AG04449 (cell line): ENCODE results near the gene TIGD6.
"Not testable (repeated sequence)": the region's sequence is repeated elsewhere in the genome, so short reads cannot be mapped to it uniquely, and the experiment has no call there.

Experiments used
- CTCF ChIA-PET: fragments of 350-600 bp; formaldehyde crosslinking; extraction: SDS; loops from one replicate; lab custom pipeline; 2021; ENCODE audit warnings: antibody characterized with exemption; lab: Yijun Ruan, JAX
- POLR2A ChIA-PET: fragments of 400-600, 350-600 bp; formaldehyde crosslinking; extraction: SDS; loops from one replicate; lab custom pipeline; 2020; ENCODE audit warnings: antibody characterized with exemption, inconsistent platforms; lab: Yijun Ruan, JAX
- DNase-seq: peaks from one replicate; pipeline ENCODE4 v3.0.0-alpha.2; 2010; ENCODE audit warnings: low read depth, low spot score
- H3K4me3 ChIP-seq: 2 replicates; pipeline ENCODE4 v1.5.1; 2011; ENCODE audit warnings: low read depth, mild to moderate bottlenecking, control low read depth, low read length
- TF ChIP-seq, protein P1 (sequence below): IDR thresholded peaks from one replicate; pipeline ENCODE4 v1.5.1; 2011; ENCODE audit warnings: mild to moderate bottlenecking, moderate library complexity, low read length, control low read depth, inconsistent platforms; ENCODE audit not compliant: insufficient read depth; ENCODE audit errors: missing control alignments

The TIGD6 gene

DNA sequence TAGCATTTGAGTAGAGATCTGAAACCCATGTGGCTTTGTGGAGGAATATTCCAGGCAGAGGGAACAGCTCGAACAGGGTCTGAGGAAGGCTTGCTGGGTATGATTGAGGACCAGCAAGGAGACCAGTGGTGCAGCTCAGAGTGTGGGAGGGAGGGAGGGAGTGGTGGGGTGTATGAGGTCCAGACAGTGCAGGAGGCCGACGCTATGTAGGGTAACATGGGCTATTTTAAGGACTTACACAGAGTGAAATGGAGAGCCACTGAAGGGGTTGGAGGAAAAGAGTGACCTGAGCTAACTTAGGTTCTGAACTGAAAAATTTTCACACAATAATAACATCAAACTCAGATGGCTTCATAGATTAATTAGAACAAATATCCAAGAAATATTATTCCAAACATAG is 42.0 kb upstream of the TIGD6 start:
- POLR2A ChIA-PET, result no interaction called here
- H3K4me3 ChIP-seq, result no peak overlapping the region
- CTCF ChIA-PET, result interaction anchor here (1.1 kb wide), 1 partner anchor 11 kb away, joined by 3 read pairs; no protein-coding TSS in a partner anchor
- no peak for DNase-seq
- TF ChIP-seq, protein P1, sequence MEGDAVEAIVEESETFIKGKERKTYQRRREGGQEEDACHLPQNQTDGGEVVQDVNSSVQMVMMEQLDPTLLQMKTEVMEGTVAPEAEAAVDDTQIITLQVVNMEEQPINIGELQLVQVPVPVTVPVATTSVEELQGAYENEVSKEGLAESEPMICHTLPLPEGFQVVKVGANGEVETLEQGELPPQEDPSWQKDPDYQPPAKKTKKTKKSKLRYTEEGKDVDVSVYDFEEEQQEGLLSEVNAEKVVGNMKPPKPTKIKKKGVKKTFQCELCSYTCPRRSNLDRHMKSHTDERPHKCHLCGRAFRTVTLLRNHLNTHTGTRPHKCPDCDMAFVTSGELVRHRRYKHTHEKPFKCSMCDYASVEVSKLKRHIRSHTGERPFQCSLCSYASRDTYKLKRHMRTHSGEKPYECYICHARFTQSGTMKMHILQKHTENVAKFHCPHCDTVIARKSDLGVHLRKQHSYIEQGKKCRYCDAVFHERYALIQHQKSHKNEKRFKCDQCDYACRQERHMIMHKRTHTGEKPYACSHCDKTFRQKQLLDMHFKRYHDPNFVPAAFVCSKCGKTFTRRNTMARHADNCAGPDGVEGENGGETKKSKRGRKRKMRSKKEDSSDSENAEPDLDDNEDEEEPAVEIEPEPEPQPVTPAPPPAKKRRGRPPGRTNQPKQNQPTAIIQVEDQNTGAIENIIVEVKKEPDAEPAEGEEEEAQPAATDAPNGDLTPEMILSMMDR, result no peak

DNA sequence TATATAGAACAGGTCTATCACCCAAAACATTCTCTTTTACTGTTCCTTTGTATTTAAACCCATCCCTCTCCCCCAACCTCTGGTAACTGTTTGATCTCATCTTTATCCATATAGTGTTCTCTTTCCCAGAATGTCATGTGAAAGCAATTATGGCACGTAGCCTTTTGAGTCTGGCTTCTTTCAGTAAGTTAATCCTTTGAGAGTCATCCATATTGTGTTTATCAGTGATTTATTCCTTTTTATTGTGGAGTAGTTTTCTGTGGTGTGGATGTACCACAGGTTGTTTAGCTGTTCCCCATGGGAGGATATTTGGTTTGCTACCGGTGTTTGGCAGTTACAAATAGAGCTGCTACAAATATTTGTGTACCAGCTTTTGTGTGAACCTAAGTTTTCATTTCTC is 38.1 kb upstream of the TIGD6 start:
- CTCF ChIA-PET, result interaction anchor here (0.9 kb wide), 1 partner anchor 15 kb away, joined by 3 read pairs; no protein-coding TSS in a partner anchor
- POLR2A ChIA-PET, result no interaction called here
- no peak overlapping the region for H3K4me3 ChIP-seq
- TF ChIP-seq, protein P1, result no peak
- DNase-seq, result no peak

DNA sequence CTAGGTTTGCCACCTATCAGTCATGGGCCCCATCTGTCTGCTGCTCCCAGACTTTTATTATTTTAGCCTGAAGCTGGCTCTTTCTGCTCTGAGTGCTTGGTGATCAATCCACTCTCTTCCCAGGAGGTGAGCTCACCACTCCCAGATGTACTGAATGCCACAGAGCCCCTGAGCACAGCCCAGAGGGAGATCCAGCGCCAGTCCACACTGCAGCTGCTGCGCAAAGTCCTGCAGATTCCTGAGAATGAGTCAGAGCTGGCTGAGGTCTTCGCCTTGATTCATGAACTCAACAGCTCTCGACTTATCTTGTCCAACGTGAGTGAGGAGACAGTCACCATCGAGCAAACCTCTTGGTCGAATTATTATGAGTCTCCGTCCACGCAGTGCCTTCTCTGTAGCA is 36.1 kb upstream of the TIGD6 start:
- H3K4me3 ChIP-seq, result no peak overlapping the region
- peak; percentile 95 for DNase-seq
- TF ChIP-seq, protein P1, result no peak
- ChIA-PET POLR2A (interaction anchor here (0.7 to 3.1 kb wide), 11 partner anchors 12 to 341 kb away, joined by 3 to 15 read pairs (median 3); partner anchors contain the start of genes HMGXB3, SLC26A2 and TIGD6), CTCF (interaction anchor here (0.9 to 1.7 kb wide), 8 partner anchors 8 to 178 kb away, joined by 3 to 4 read pairs (median 3); no protein-coding TSS in a partner anchor)

DNA sequence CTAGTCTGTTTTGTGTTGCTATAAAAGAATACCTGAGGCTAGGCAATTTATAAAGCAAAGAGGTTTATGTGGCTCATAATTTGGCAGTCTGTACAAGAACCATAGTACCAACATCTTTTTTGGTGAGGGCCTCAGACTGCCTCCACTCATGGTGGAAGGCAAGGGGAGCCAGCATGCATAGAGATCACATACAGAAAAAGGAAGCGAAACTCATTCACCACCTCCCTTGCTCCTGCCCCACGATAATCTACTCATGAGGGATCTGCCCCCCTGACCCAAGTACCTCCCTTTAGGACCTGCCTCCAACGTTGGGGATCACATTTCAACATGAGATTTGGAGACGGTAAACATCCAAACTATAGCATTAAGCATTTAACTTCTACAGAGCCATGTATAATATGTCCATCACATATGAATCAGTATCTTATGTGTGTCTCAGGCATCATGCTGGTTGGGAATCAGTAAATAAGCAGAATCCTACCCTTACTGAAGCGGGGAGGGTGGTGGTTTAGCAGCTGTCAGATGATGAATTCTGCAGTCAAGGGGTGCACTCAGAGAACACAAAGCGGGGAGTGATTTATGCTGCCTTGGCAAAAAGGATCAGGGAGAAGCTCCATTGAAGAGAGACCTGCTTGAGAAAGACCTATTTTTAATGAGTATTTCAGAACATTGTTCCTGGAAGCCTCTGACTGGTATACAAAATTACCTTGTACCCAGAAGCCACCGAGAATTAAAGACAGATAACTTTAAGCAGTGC is 34.9 kb upstream of the TIGD6 start:
- no peak for DNase-seq
- CTCF ChIA-PET, result interaction anchor here (1.0 to 2.3 kb wide), 7 partner anchors 9 to 183 kb away, joined by 3 to 6 read pairs (median 4); no protein-coding TSS in a partner anchor
- POLR2A ChIA-PET, result interaction anchor here (1.0 to 3.1 kb wide), 5 partner anchors 17 to 78 kb away, joined by 3 to 15 read pairs (median 3); partner anchors contain the start of gene SLC26A2
- TF ChIP-seq, protein P1, result no peak
- no peak overlapping the region for H3K4me3 ChIP-seq

DNA sequence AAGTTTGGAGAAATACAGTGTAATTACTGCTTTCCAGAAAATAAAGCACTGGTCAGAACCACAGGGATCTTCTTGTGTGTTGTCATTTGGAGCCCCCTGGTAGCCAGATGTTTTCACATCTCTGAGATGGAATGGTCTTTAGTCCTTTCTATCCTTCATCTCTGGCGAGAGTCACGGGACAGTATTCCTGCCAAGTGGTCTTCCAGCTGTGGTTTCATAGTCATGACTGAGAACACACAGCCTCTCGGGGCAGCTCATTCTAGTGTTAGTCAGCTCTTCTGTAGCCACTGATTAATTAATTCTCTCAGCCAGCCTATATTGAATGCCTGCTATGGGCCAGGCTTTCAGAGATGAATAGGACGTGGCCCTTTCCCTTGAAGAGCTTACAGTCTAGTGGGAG is 34.2 kb upstream of the TIGD6 start:
- H3K4me3 ChIP-seq, result no peak overlapping the region
- CTCF ChIA-PET, result interaction anchor here (1.1 to 2.3 kb wide), 3 partner anchors 28 to 184 kb away, joined by 5 to 6 read pairs (median 6); no protein-coding TSS in a partner anchor
- TF ChIP-seq, protein P1, result no peak
- POLR2A ChIA-PET, result interaction anchor here (1.1 to 3.1 kb wide), 4 partner anchors 13 to 79 kb away, joined by 3 to 15 read pairs (median 4); partner anchors contain the start of genes HMGXB3 and TIGD6
- peak; percentile 53 for DNase-seq

DNA sequence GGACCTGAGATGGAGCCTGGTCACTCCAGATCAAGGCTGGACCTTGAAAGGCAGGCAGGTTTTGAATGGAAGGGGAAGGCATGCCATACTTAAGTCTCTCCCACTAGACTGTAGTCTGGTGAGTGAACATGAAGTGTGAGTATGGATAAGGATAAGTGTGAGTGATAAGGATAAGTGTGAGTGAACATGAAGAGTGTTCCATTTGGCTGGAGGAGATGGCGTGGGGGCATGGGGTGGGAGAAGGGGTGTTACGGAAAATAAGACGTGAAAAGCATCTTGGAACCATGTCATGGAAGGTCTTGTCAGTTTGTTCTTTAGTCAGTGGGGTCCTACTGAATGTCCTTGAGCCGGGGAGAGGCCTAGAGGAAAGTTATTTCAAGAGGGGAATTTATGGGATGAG is 32.9 kb upstream of the TIGD6 start:
- no peak for DNase-seq
- TF ChIP-seq, protein P1, result no peak
- ChIA-PET POLR2A (no interaction called here), CTCF (interaction anchor here (0.8 to 1.2 kb wide), 2 partner anchors 8 to 187 kb away, joined by 3 read pairs; no protein-coding TSS in a partner anchor)
- no peak overlapping the region for H3K4me3 ChIP-seq

DNA sequence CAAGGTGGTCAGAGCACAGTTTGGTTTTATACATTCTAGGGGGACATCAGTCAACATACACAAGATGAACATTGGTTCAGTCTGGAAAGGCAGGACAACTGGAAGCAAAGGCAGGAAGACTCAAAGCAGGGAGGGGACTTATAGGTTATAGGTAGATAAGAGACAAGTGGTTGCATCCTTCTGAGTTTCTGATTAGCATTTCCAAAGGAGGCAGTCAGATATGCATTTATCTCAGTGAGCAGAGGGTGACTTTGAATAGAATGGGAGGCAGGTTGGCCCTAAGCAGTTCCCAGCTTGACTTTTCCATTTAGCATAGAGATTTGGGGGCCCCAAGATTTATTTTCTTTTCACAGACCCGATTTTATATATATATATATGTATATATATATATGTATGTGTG is 27.6 kb upstream of the TIGD6 start:
- CTCF ChIA-PET, result interaction anchor here (0.6 to 0.9 kb wide), 3 partner anchors 18 to 118 kb away, joined by 3 read pairs; no protein-coding TSS in a partner anchor
- POLR2A ChIA-PET, H3K4me3 ChIP-seq, DNase-seq: not testable (repeated sequence)
